Transverse colon (tissue), 4 donors: Measurements from ENCODE around the gene RCSD1. TPM values are rescaled to one million over a fixed set of nuclear protein-coding genes. Genes with fewer than 3 reads are reported as not detected.

ENCODE experiments used
- DNase-seq: peaks from one replicate; pipeline ENCODE4 v3.0.0-alpha.2; 2019
- H3K27ac ChIP-seq, 4 donors: fragments of 200-600 bp; sonication (generic); 2 replicates each; pipeline ENCODE4 v1.5.1; 2016 to 2018; ENCODE audit warnings: inconsistent platforms in 4 of 4
- H3K27me3 ChIP-seq: fragments of 200-600 bp; sonication (generic); 2 replicates; pipeline ENCODE4 v1.5.1; 2017; ENCODE audit warnings: inconsistent platforms
- H3K36me3 ChIP-seq, 4 donors: fragments of 200-600 bp; sonication (generic); 2 replicates each; pipeline ENCODE4 v1.5.1; 2017 to 2019; ENCODE audit warnings: inconsistent platforms in 4 of 4
- H3K4me1 ChIP-seq, 4 donors: fragments of 200-600 bp; sonication (generic); 2 replicates each; pipeline ENCODE4 v1.5.1; 2017 to 2020; ENCODE audit warnings: inconsistent platforms in 4 of 4
- H3K4me3 ChIP-seq, 4 donors: fragments of 200-600 bp; sonication (generic); 1 replicate in 1 of 4; 2 replicates in 3 of 4; pipeline versions ENCODE4 v1.5.1 to v1.6.1; 2017 to 2019; ENCODE audit warnings: inconsistent platforms in 4 of 4
- H3K9me3 ChIP-seq, 2 donors: fragments of 200-600 bp; sonication (generic); 2 replicates each; pipeline ENCODE4 v1.5.1; 2017 to 2019; ENCODE audit warnings: inconsistent platforms in 2 of 2
- EP300 ChIP-seq: sonication (generic); formaldehyde crosslinking; IDR thresholded peaks from one replicate; pipeline ENCODE4 v1.6.1; 2017; ENCODE audit warnings: antibody characterized with exemption, low read depth
- POLR2A ChIP-seq: fragments of 450-650 bp; IDR thresholded peaks from one replicate; pipeline ENCODE4 v1.6.1; 2016; ENCODE audit warnings: antibody characterized with exemption, mild to moderate bottlenecking, moderate library complexity
- POLR2AphosphoS5 ChIP-seq, 3 donors: sonication (generic); formaldehyde crosslinking; IDR thresholded peaks; one replicate each; pipeline ENCODE4 v1.6.1; 2016; ENCODE audit warnings: antibody characterized with exemption in 3 of 3
- WGBS, 2 donors: methylation state at CpG; one replicate each; pipeline ENCODE4 v1.1.5; 2018; ENCODE audit warnings: low coverage in 1 of 2; 5-methylcytosine and 5-hydroxymethylcytosine counted together
- in situ Hi-C, 4 donors: fragments of 200-750 bp; cut with MboI; loops; one replicate each; pipeline versions ENCODE4 v1.15.0 to v1.15.1; 2017; ENCODE audit warnings: low sequenced_read_pairs in 3 of 4, low pct_ligation_motif_present in 1 of 4, low pct_unique_long_range_greater_than_20kb in 1 of 4
- intact Hi-C: fragments of 100-400 bp; cut with DNase I; formaldehyde crosslinking; loops from one replicate; pipeline ENCODE4 v1.15.1; 2023; ENCODE audit warnings: low total_unique reads
- total RNA-seq, 4 donors: library from RNA; depleted of rRNA; stranded (reverse); fragments of >200 nt; gene quantifications; one replicate each; pipeline ENCODE4 v1.1.0, GENCODE V29; 2016
- TF ChIP-seq, protein P1 (sequence below), 5 experiments: fragments of 200-600 bp in 3 of 5; fragments of 450-650 bp in 2 of 5; sonication (generic) in 3 of 5; IDR thresholded peaks; 1 replicate in 2 of 5; 2 replicates in 3 of 5; pipeline ENCODE4 v1.5.1; 2016 to 2017; ENCODE audit warnings: antibody characterized with exemption in 5 of 5, inconsistent platforms in 3 of 5, mild to moderate bottlenecking in 2 of 5, moderate library complexity in 1 of 5

The RCSD1 gene
- total RNA-seq, 4 donors from 2014 or later = 6.0 to 29.2 (median 15.9) TPM

- in situ Hi-C loops (no loop called here), intact Hi-C loops (no loop called here)
- DNase-seq = no peak
- Histone ChIP-seq H3K27me3 (no peaks in the 10 kb centered on the region), H3K36me3 (no peaks in the 10 kb centered on the region), H3K4me3 (no peak overlapping the region), H3K4me1 (no peaks in the 10 kb centered on the region), H3K27ac (no peak overlapping the region), H3K9me3 (no peaks in the 10 kb centered on the region)
- TF ChIP-seq EP300 = no peak
- TF ChIP-seq, protein P1, sequence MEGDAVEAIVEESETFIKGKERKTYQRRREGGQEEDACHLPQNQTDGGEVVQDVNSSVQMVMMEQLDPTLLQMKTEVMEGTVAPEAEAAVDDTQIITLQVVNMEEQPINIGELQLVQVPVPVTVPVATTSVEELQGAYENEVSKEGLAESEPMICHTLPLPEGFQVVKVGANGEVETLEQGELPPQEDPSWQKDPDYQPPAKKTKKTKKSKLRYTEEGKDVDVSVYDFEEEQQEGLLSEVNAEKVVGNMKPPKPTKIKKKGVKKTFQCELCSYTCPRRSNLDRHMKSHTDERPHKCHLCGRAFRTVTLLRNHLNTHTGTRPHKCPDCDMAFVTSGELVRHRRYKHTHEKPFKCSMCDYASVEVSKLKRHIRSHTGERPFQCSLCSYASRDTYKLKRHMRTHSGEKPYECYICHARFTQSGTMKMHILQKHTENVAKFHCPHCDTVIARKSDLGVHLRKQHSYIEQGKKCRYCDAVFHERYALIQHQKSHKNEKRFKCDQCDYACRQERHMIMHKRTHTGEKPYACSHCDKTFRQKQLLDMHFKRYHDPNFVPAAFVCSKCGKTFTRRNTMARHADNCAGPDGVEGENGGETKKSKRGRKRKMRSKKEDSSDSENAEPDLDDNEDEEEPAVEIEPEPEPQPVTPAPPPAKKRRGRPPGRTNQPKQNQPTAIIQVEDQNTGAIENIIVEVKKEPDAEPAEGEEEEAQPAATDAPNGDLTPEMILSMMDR (IDR thresholded peaks at IDR 0.05) = no peak
- TF ChIP-seq POLR2AphosphoS5 (IDR thresholded peaks at IDR 0.05) = no peak
- TF ChIP-seq POLR2A = no peak
- WGBS, 2 donors = 66 to 82% methylated on average over 1 of the region's 1 CpG
These were observed 42.2 kb upstream of the RCSD1 start for GRCh38 chr1:167587872-167588271.

DNA sequence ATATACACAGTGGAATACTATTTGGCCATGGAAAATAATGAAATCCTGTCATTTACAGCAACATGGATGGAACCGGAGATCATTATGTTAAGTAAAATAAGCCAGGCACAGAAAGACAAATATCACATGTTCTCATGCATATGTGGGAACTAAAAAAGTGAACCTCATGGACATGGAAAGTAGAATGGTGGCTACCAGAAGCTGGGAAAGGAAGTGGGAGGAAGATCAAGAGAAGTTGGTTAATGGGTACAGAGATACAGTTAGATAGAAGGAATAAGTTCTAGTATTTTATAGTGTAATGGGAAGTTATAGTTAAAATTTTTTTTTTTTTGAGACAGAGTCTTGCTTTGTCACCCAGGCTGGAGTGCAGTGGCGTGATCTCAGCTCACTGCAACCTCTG is 41.7 kb upstream of the RCSD1 start:
- Histone ChIP-seq H3K36me3 (no peaks in the 10 kb centered on the region), H3K27me3 (no peaks in the 10 kb centered on the region), H3K4me3 (no peak overlapping the region), H3K27ac (no peak overlapping the region), H3K4me1 (no peaks in the 10 kb centered on the region), H3K9me3 (no peaks in the 10 kb centered on the region)
- intact Hi-C loops = no loop called here
- WGBS, 2 donors = 56 to 84% methylated on average over 2 of the region's 2 CpGs
- in situ Hi-C loops = no loop called here
- TF ChIP-seq EP300 (no peak), POLR2A (no peak), POLR2AphosphoS5 (IDR thresholded peaks at IDR 0.05) (no peak)
- TF ChIP-seq, protein P1 (IDR thresholded peaks at IDR 0.05) = no peak
- DNase-seq = no peak

GRCh38 chr1:167592475-167592874 is 37.6 kb upstream of the RCSD1 start:
- no peaks in the 10 kb centered on the region for H3K9me3 ChIP-seq

GRCh38 chr1:167593860-167594259 is 36.2 kb upstream of the RCSD1 start:
- intact Hi-C loops (no loop called here), in situ Hi-C loops (no loop called here)
- no peaks in the 10 kb centered on the region for H3K36me3 ChIP-seq
- DNase-seq = no peak
- H3K9me3 ChIP-seq = no peaks in the 10 kb centered on the region
- 78 to 80% methylated on average over 5 of the region's 5 CpGs for WGBS, 2 donors
- no peak for TF ChIP-seq POLR2AphosphoS5 (IDR thresholded peaks at IDR 0.05)
- no peak for TF ChIP-seq POLR2A
- no peak for TF ChIP-seq EP300
- H3K27me3 ChIP-seq = no peaks in the 10 kb centered on the region
- no peak overlapping the region for H3K4me3 ChIP-seq
- no peaks in the 10 kb centered on the region for H3K4me1 ChIP-seq
- no peak overlapping the region for H3K27ac ChIP-seq

More at GRCh38 chr1:167592475-167592874, 37.6 kb upstream of the RCSD1 start:
- Histone ChIP-seq H3K27me3 (no peaks in the 10 kb centered on the region), H3K27ac (no peak overlapping the region), H3K4me3 (no peak overlapping the region), H3K4me1 (no peaks in the 10 kb centered on the region), H3K36me3 (no peaks in the 10 kb centered on the region)
- in situ Hi-C loops (no loop called here), intact Hi-C loops (no loop called here)
- DNase-seq = no peak
- TF ChIP-seq EP300 (no peak), POLR2AphosphoS5 (IDR thresholded peaks at IDR 0.05) (no peak), POLR2A (no peak)
- TF ChIP-seq, protein P1 (IDR thresholded peaks at IDR 0.05) = no peak

GRCh38 chr1:167594822-167595221 is 35.2 kb upstream of the RCSD1 start:
- Histone ChIP-seq H3K4me3 (no peak overlapping the region), H3K27ac (no peak overlapping the region), H3K36me3 (no peaks in the 10 kb centered on the region), H3K9me3 (no peaks in the 10 kb centered on the region), H3K27me3 (no peaks in the 10 kb centered on the region), H3K4me1 (peaks cover 0 to 2% (median 1%) of the 10 kb centered on the region in 4 donors)
- WGBS, 2 donors = 31 to 32% methylated on average over 6 of the region's 6 CpGs
- intact Hi-C loops (no loop called here), in situ Hi-C loops (no loop called here)
- TF ChIP-seq EP300 (no peak), POLR2A (no peak), POLR2AphosphoS5 (IDR thresholded peaks at IDR 0.05) (no peak)
- TF ChIP-seq, protein P1 (IDR thresholded peaks at IDR 0.05) = no peak
- DNase-seq = no peak
